GM23338 (cell line): ENCODE results near the gene ADI1. TPM values are rescaled to one million over a fixed set of nuclear protein-coding genes. Genes with fewer than 3 reads are reported as not detected.

Experiments
- ATAC-seq: fragments of 200-7000 bp; cut with Tn5 transposase; 3 replicates; pipeline ENCODE4 v1.9.1; 2020
- DNase-seq: peaks from one replicate; pipeline ENCODE4 v3.0.0-alpha.2; 2015; ENCODE audit warnings: low spot score
- H2AFZ ChIP-seq: fragments of 200-600 bp; sonication (generic); 2 replicates; pipeline ENCODE4 v1.8.0; 2016; ENCODE audit warnings: antibody characterized with exemption, mild to moderate bottlenecking, moderate library complexity
- H3F3A ChIP-seq: fragments of 200-600 bp; sonication (generic); replicated peaks from 2 replicates; pipeline ENCODE4 v1.8.0; 2017; ENCODE audit warnings: antibody characterized with exemption, mixed run types, low read depth
- H3K27ac ChIP-seq: fragments of 200-600 bp; sonication (generic); 2 replicates; pipeline ENCODE4 v1.6.1; 2016; ENCODE audit warnings: low read depth
- H3K27me3 ChIP-seq: fragments of 200-600 bp; sonication (generic); 2 replicates; pipeline ENCODE4 v1.8.0; 2016; ENCODE audit warnings: mild to moderate bottlenecking, mixed run types, moderate library complexity; ENCODE audit not compliant: insufficient read depth
- H3K36me3 ChIP-seq: fragments of 200-600 bp; sonication (generic); 2 replicates; pipeline ENCODE4 v1.8.0; 2016; ENCODE audit warnings: mild to moderate bottlenecking; ENCODE audit not compliant: insufficient read depth
- H3K4me1 ChIP-seq: fragments of 200-600 bp; sonication (generic); 2 replicates; pipeline ENCODE4 v1.8.0; 2016; ENCODE audit warnings: mild to moderate bottlenecking, moderate library complexity; ENCODE audit not compliant: insufficient read depth
- H3K4me2 ChIP-seq: fragments of 200-600 bp; sonication (generic); 2 replicates; pipeline ENCODE4 v1.7.1; 2017; ENCODE audit warnings: mixed run types
- H3K4me3 ChIP-seq: fragments of 200-600 bp; sonication (generic); 2 replicates; pipeline ENCODE4 v1.6.1; 2016; ENCODE audit warnings: mixed run types
- H3K79me2 ChIP-seq: fragments of 200-600 bp; sonication (generic); replicated peaks from 2 replicates; pipeline ENCODE4 v1.8.0; 2017; ENCODE audit warnings: mild to moderate bottlenecking; ENCODE audit not compliant: insufficient read depth
- H3K9me2 ChIP-seq: fragments of 200-600 bp; sonication (generic); 2 replicates; pipeline ENCODE4 v1.8.0; 2017; ENCODE audit not compliant: insufficient read depth
- H4K20me1 ChIP-seq: fragments of 200-600 bp; sonication (generic); replicated peaks from 2 replicates; pipeline ENCODE4 v1.8.0; 2017; ENCODE audit warnings: mild to moderate bottlenecking; ENCODE audit not compliant: insufficient read depth
- H3K27ac Mint-ChIP-seq: 2 replicates; pipeline ENCODE4 v1.8.0; 2020; ENCODE audit warnings: inconsistent platforms, mild to moderate bottlenecking, moderate library complexity, mixed read lengths
- H3K27me3 Mint-ChIP-seq: 3 replicates; pipeline ENCODE4 v1.8.0; 2022; ENCODE audit warnings: low read depth, mild to moderate bottlenecking, moderate library complexity, mixed read lengths, inconsistent platforms; ENCODE audit not compliant: insufficient read depth, poor library complexity
- H3K36me3 Mint-ChIP-seq: 3 replicates; pipeline ENCODE4 v1.8.0; 2021; ENCODE audit warnings: low read depth, mild to moderate bottlenecking, inconsistent platforms, moderate library complexity, mixed read lengths
- H3K4me1 Mint-ChIP-seq: 3 replicates; pipeline ENCODE4 v1.8.0; 2020; ENCODE audit warnings: mild to moderate bottlenecking, inconsistent platforms, mixed read lengths
- H3K4me3 Mint-ChIP-seq: 3 replicates; pipeline ENCODE4 v1.8.0; 2021; ENCODE audit warnings: moderate library complexity, mild to moderate bottlenecking, inconsistent platforms, mixed read lengths
- H3K9me3 Mint-ChIP-seq: 3 replicates; pipeline ENCODE4 v1.8.0; 2020; ENCODE audit warnings: moderate library complexity, mild to moderate bottlenecking, inconsistent platforms, mixed read lengths
- CREB1 ChIP-seq: fragments of 250-450 bp; sonication (Bioruptor Pico); IDR thresholded peaks from 2 replicates; pipeline ENCODE4 v1.5.0; 2020; ENCODE audit warnings: low read depth, mild to moderate bottlenecking, moderate library complexity
- CTCF ChIP-seq, 2 experiments: fragments of 200-600 bp in 1 of 2; sonication (generic) in 1 of 2; conservative IDR thresholded peaks; 2 replicates each; pipeline versions ENCODE4 v1.5.1 to v1.6.1; 2016 to 2017; ENCODE audit warnings: antibody characterized with exemption in 2 of 2, low read depth in 2 of 2, mild to moderate bottlenecking in 2 of 2, moderate library complexity in 1 of 2
- ETS1 ChIP-seq: IDR thresholded peaks from 2 replicates; pipeline ENCODE4 v1.6.1; 2016; ENCODE audit warnings: antibody characterized with exemption
- EZH2 ChIP-seq: fragments of 200-600 bp; sonication (generic); IDR thresholded peaks from one replicate; pipeline ENCODE4 v1.8.0; 2017; ENCODE audit warnings: antibody characterized with exemption, mild to moderate bottlenecking, low read depth; ENCODE audit not compliant: unreplicated experiment
- EZH2phosphoT487 ChIP-seq: fragments of 200-600 bp; sonication (generic); IDR thresholded peaks from one replicate; pipeline ENCODE4 v1.8.1; 2018; ENCODE audit warnings: antibody characterized with exemption; ENCODE audit not compliant: unreplicated experiment
- JUNB ChIP-seq: IDR thresholded peaks from one replicate; pipeline ENCODE4 v1.6.1; 2016; ENCODE audit warnings: antibody characterized with exemption; ENCODE audit not compliant: unreplicated experiment
- NANOG ChIP-seq: IDR thresholded peaks from 2 replicates; pipeline ENCODE4 v1.6.1; 2016; ENCODE audit warnings: antibody characterized with exemption, borderline replicate concordance
- POLR2AphosphoS5 ChIP-seq: IDR thresholded peaks from 2 replicates; pipeline ENCODE4 v1.6.1; 2016; ENCODE audit warnings: antibody characterized with exemption, low read depth
- REST ChIP-seq: IDR thresholded peaks from one replicate; pipeline ENCODE4 v1.6.1; 2018; ENCODE audit warnings: antibody characterized with exemption; ENCODE audit not compliant: unreplicated experiment
- STAT1 ChIP-seq: IDR thresholded peaks from one replicate; pipeline ENCODE4 v1.6.1; 2016; ENCODE audit warnings: antibody characterized with exemption; ENCODE audit not compliant: unreplicated experiment
- ZNF114 ChIP-seq: fragments of 250-450 bp; sonication (Bioruptor Pico); IDR thresholded peaks from 2 replicates; pipeline ENCODE4 v1.5.0; 2020; ENCODE audit warnings: mild to moderate bottlenecking, moderate library complexity
- ZNF331 ChIP-seq: fragments of 250-450 bp; sonication (Bioruptor Pico); IDR thresholded peaks from 2 replicates; pipeline ENCODE4 v1.5.0; 2020; ENCODE audit warnings: low read depth, mild to moderate bottlenecking, moderate library complexity
- ZNF462 ChIP-seq: fragments of 250-450 bp; sonication (Bioruptor Pico); IDR thresholded peaks from 2 replicates; pipeline ENCODE4 v1.5.0; 2020; ENCODE audit warnings: mild to moderate bottlenecking, moderate library complexity
- polyA plus RNA-seq: library from polyadenylated mRNA; unstranded; fragments of >200 nt; fragmentation: Nextera tagmentation; extraction: Ambion mirVana; gene quantifications from 2 replicates; pipeline ENCODE4 v1.2.1, GENCODE V29; 2016
- total RNA-seq: library from RNA; depleted of rRNA; stranded (reverse); fragments of >200 nt; shearing (Covaris generic); gene quantifications from 2 replicates; pipeline ENCODE4 v1.2.3, GENCODE V29; 2014

The ADI1 gene
- total and polyA plus RNA-seq, 2 experiments from 2014 or later, result 16.3 to 31.9 TPM

DNA sequence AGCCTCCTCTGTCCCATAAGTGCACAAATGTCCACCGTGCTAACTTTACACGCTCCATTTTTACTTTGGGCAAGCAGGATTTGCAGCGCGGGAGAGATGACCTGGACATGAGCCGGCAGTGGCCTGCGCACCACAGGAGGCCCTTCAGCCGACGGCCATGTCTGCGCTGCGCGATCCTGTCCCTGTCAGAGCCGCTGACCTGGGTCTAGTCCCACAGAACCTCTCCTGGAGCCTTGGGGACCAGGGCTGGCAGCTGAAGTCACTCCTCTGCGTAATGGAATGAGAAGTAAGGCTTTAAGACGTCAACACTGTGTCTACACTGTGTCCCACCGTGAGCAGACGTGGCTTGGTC, 29.6 kb downstream of the ADI1 start:
- H3K9me3 Mint-ChIP-seq, result peaks cover 16% of the 10 kb centered on the region
- no peak for ATAC-seq
- no peak overlapping the region for H2AFZ ChIP-seq
- H3K4me3 ChIP-seq, result no peak overlapping the region
- H3K4me2 ChIP-seq, result no peak overlapping the region
- no peak for TF ChIP-seq POLR2AphosphoS5
- TF ChIP-seq ZNF462 (CRISPR knock-in tag), result no peak
- TF ChIP-seq ZNF114 (CRISPR knock-in tag), result no peak
- TF ChIP-seq NANOG, result no peak
- no peak for TF ChIP-seq JUNB
- TF ChIP-seq EZH2phosphoT487, result no peak
- no peak for TF ChIP-seq REST
- no peak for TF ChIP-seq ETS1
- TF ChIP-seq EZH2, result no peak
- TF ChIP-seq STAT1, result no peak
- TF ChIP-seq CREB1 (CRISPR knock-in tag), result no peak
- no peak for TF ChIP-seq CTCF (conservative IDR thresholded peaks at IDR 0.05; ENCODE audit: low read depth in 2 of 2)
- no peak for TF ChIP-seq ZNF331 (CRISPR knock-in tag)
- H3K36me3 Mint-ChIP-seq, result peaks cover 25% of the 10 kb centered on the region
- peaks cover 8% of the 10 kb centered on the region for H3K27me3 Mint-ChIP-seq
- H3K79me2 ChIP-seq, result no peaks in the 10 kb centered on the region
- no peaks in the 10 kb centered on the region for H3K36me3 ChIP-seq
- H3K4me1 Mint-ChIP-seq, result peaks cover 24% of the 10 kb centered on the region
- no peak overlapping the region; the same call in 2 of the 3 replicates for H3K4me3 Mint-ChIP-seq
- no peaks in the 10 kb centered on the region for H3K27me3 ChIP-seq
- no peaks in the 10 kb centered on the region for H3K9me2 ChIP-seq
- no peaks in the 10 kb centered on the region; the same call in 1 of the 2 replicates for H3K4me1 ChIP-seq
- DNase-seq, result no peak
- no peak overlapping the region for H3K27ac ChIP-seq
- 0 out of 2 replicates have a peak, but pooled peaks cover 3% of the 10 kb centered on the region for H3F3A ChIP-seq
- no peaks in the 10 kb centered on the region for H4K20me1 ChIP-seq
- no peak overlapping the region for H3K27ac Mint-ChIP-seq
